HL-60 (cell line): ENCODE results near the gene MAN2A1.

Experiments
- GABPA ChIP-seq: IDR thresholded peaks from 2 replicates; pipeline ENCODE4 v1.6.1; 2012; ENCODE audit warnings: low read depth
- POLR2AphosphoS5 ChIP-seq: IDR thresholded peaks from 2 replicates; pipeline ENCODE4 v1.6.1; 2012; ENCODE audit warnings: low read depth
- REST ChIP-seq: IDR thresholded peaks from 2 replicates; pipeline ENCODE4 v1.6.1; 2012; ENCODE audit warnings: low read depth; ENCODE audit not compliant: insufficient replicate concordance
- SPI1 ChIP-seq: IDR thresholded peaks from 2 replicates; pipeline ENCODE4 v1.6.1; 2012; ENCODE audit warnings: low read depth, mild to moderate bottlenecking, borderline replicate concordance
- TF ChIP-seq, protein P1 (sequence below): IDR thresholded peaks from one replicate; pipeline ENCODE4 v1.5.1; 2011; ENCODE audit warnings: low read length, control low read depth, inconsistent platforms; ENCODE audit not compliant: insufficient read depth

DNA sequence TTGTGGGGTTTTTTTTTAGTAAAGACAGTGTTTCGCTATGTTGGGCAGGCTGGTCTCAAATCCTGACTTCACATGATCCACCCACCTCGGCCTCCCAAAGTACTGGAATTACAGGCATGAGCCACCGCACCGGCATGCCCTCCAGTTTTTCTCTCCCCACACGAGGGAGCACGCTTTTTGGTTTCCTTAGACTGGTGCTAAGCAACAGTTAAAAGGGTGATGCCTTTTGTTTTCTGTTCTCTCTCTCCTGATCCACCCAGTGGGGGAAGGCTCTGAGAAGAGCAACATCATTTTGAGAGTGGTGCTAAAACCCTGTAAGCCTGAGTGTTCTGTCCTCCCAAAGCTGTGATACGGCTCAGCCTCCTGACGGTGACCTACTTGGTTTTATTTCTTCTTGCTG, 146.6 kb downstream of the MAN2A1 start:
- TF ChIP-seq, protein P1, sequence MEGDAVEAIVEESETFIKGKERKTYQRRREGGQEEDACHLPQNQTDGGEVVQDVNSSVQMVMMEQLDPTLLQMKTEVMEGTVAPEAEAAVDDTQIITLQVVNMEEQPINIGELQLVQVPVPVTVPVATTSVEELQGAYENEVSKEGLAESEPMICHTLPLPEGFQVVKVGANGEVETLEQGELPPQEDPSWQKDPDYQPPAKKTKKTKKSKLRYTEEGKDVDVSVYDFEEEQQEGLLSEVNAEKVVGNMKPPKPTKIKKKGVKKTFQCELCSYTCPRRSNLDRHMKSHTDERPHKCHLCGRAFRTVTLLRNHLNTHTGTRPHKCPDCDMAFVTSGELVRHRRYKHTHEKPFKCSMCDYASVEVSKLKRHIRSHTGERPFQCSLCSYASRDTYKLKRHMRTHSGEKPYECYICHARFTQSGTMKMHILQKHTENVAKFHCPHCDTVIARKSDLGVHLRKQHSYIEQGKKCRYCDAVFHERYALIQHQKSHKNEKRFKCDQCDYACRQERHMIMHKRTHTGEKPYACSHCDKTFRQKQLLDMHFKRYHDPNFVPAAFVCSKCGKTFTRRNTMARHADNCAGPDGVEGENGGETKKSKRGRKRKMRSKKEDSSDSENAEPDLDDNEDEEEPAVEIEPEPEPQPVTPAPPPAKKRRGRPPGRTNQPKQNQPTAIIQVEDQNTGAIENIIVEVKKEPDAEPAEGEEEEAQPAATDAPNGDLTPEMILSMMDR = no peak
- TF ChIP-seq POLR2AphosphoS5 (no peak), REST (no peak), SPI1 (no peak), GABPA (no peak)
